HG03175 (cell line): ENCODE results near the gene EIPR1.

ENCODE experiments used
- ATAC-seq: cut with Tn5 transposase; IDR thresholded peaks from one replicate; pipeline ENCODE4 v1.9.1; 2021; ENCODE audit warnings: mild to moderate bottlenecking, moderate library complexity; ENCODE audit not compliant: unreplicated experiment

EIPR1 gene

DNA sequence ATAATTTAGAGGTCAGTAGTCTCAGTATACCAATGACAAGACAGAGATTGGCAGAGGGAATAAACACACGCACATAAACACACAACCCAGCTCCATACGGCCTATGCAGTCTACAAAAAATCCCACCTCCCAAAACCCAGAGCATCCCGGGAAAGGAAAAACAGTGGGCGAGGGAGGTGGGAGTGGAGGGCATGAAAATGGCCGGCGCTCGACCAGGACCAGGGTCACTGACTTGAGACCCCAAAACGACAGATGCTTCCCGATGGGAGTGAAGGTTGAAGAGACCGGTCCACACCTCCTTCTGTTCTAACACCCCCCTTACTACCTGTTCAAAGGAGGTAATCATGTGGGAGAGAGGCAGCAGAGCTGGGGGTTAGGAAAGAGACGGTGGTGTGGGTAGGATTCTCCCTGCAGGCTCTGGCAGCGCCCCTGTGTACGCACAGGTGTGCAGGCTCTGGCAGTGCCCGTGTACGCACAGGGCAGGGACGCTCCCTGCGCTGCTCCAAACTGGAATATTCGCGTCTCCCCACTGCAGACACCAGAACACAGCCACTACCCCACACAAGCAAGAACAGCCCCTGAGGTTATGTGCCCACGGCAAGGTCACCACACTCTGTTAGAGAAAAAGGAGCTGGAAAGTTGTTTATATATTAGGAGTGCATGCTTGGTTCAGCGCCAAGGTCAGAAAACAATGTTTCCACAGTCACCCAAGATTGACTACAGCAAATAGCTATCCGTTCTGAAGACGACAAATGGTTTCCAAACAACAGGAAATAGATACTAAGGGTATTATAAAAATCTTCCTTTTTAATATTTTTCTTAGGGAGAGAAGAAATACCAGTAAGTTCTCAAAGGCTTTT lies 67.9 kb downstream of the EIPR1 start:
- no peak for ATAC-seq

DNA sequence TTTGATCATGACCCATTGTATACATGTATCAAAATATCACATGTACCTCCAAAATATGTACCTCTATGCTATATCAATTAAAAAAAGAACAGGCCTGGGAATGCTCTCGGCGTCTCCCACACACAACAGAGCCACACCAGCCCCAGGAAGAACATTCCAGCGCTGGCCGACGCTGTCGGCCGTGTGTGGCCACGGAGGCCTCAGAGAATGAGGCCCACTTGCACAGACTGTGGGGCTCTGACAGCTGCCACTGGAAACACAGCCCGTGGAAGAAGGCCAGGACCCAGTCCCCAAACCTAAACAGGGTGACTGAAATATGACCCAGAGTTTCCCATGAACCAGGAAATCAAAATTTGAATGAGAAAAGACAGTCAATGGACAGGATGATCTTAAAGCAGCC lies 69.7 kb downstream of the EIPR1 start:
- no peak for ATAC-seq

- no peak for ATAC-seq
These were observed 70.4 kb downstream of the EIPR1 start for GRCh38 chr2:3307236-3307635.

DNA sequence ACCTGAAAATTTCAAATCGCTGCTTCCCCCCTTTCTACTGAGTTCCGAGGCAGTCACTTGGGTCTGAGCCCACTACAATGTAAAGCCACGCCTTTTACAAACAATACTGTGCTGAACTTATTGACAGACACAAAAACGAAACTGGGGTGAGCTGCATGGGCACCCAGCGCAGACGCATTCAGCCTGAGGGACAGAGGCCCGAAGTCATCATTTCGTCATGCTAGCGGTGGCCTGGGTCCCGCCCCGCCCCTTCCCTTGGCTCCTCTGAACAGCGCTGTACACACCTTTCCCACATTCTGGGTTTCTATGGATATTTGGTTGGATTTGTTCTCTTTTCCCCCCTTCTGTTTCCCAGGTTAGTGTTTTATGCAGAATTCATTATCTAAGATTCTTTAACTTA lies 71.7 kb downstream of the EIPR1 start:
- no peak for ATAC-seq

DNA sequence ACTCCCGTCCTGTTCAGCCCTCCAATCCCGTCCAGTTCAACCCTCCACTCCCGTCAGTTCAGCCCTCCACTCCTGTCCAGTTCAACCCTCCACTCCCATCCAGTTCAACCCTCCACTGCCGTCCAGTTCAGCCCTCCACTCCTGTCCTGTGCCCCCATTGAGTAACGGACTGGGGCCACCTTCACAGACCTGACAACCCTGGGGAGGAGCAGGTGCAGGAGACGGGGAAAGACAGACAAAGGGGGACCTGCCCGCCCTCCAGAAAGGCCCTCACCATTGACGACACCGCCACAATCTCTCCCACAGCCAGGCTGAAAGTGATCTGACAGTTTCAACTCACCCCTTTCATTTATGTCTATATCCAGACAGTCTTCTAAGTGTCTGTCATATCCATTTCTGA lies 72.2 kb downstream of the EIPR1 start:
- ATAC-seq: no peak

- ATAC-seq: peak; percentile 100
These were observed 73.8 kb downstream of the EIPR1 start for GRCh38 chr2:3303583-3304406.

- ATAC-seq: peak; percentile 24
These were observed 74.7 kb downstream of the EIPR1 start for GRCh38 chr2:3302751-3303582.

- no peak for ATAC-seq
These were observed 75.2 kb downstream of the EIPR1 start for GRCh38 chr2:3302421-3302750.

- no peak for ATAC-seq
These were observed 76.6 kb downstream of the EIPR1 start for GRCh38 chr2:3301001-3301400.

- no peak for ATAC-seq
These were observed 77.2 kb downstream of the EIPR1 start for GRCh38 chr2:3300224-3300995.

GRCh38 chr2:3299703-3300102 lies 77.9 kb downstream of the EIPR1 start:
- ATAC-seq: no peak

DNA sequence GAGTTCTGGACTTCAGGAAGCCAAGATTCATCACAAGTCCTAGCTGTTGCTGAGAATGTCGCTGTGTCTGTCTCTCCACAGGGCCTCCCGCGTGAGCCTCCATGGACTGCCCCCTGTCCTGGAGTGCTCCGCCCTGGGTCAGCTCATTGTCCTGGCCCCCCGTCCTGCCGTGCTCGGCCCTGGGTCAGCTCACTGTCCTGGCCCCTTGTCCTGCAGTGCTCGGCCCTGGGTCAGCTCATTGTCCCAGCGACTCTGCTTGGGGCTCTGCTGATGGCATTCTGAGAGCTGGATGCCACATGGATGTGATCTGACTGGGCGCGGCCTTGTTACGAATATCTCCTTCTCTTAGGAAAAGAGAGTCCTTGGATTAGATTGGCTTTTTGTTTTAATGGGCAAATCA lies 78.5 kb downstream of the EIPR1 start:
- no peak for ATAC-seq

DNA sequence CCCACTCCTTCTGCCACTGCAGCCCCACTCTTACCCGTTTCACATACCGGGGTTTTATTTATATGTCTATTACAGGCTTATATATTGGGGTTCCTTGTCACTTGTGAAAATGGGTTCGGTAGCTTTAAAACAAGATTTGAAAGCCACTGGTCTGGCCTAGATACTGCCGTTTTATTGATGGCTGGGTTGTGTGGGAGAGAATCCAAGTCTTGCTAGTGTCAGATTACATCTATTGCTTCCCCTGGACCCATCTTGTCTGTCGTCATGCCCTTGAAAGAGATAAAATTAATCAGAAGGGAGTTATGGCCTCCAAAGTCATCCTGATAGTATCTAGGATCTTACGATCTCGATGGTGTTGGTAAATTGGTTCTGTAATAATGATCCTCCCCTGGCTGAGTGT lies 79.4 kb downstream of the EIPR1 start:
- no peak for ATAC-seq

GRCh38 chr2:3297523-3297922 lies 80.1 kb downstream of the EIPR1 start:
- no peak for ATAC-seq

DNA sequence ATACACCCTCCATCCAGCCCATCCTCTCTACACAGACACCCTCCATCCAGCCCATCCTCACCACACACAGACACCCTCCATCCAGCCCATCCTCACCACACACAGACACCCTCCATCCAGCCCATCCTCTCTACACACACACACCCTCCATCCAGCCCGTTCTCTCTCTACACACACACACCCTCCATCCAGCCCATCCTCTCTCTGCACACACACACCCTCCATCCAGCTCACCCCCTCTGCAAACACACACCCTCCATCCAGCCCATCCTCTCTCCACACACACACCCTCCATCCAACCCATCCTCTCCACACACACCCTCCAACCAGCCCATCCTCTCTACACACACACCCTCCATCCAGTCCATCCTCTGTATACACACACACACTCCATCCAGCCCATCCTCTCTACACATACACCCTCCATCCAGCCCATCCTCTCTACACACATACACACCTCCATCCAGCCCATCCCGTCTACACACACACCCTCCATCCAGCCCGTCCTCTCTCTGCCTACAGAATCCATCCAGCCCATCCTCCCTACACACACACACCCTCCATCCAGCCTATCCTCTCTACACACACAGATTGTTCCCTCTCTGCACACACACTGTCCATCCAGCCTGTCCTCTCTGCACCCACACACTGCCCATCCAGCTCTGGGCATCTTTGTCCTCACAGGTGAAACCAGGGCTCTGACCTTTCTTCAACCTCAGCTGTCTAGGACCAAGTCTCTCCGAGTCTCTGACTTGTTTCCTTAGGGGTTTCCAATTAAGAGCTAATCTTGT lies 81.2 kb downstream of the EIPR1 start:
- no peak for ATAC-seq

- no peak for ATAC-seq
These were observed 83.1 kb downstream of the EIPR1 start for GRCh38 chr2:3294493-3294892.

DNA sequence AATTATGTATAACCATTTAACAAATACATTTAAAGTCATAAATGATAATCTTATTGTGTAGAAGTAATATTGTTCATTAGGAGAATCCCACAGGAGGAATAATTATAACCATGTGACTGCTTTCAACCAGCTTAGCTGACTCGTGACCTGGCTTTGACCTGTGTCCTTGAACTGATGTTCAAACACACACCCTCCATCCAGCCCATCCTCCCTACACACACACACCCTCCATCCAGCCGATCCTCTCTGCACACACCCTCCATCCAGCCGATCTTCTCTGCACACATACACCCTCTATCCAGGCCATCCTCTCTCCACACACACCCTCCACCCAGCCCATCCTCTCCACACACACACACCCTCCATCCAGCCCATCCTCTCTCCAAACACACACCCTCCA lies 83.5 kb downstream of the EIPR1 start:
- no peak for ATAC-seq

DNA sequence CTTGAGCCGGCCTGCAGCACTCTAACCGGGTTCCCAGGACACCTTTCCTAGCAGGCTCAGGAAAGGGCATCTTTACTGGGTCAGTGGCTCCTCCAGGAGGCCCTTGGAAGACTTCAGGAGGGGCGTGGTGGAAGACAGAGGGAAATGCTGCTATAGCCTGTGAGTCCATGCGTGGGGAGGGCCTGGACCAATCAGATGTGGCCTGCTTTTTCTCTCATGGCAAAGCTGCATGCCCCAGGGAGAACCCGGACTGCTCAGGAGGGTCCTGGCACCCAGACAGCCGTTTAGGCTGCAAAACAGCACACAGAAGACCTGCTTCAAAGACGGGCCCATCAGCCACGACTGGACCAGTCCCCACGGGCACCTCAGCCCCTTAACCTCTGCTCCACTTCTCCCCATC lies 84.4 kb downstream of the EIPR1 start:
- ATAC-seq: no peak

GRCh38 chr2:3292416-3292815 lies 85.2 kb downstream of the EIPR1 start:
- no peak for ATAC-seq

DNA sequence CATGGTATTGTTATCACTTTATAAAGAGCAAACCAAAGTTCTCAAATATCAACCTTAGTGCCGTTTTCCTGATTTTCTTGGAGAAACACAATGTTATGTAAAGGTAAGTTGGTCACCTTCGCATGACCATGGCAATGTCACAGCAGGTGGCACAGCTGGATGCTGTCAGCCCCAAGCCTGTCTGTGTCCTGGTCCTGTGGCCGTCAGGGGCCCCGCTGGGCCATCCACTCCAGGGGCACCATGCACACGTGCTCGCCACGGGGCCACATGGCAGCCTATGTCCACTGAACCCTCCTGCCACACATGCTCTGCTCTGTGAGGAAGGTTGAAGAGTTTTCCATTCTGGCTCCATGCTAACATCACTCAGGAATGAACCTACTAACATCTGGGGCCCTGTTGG lies 85.9 kb downstream of the EIPR1 start:
- no peak for ATAC-seq
